ENCODE data around the gene SMG6. TPM values are rescaled to one million over a fixed set of nuclear protein-coding genes. Genes with fewer than 3 reads are reported as not detected.

SMG6 gene
- polyA plus RNA-seq, 1 of the 3 experiments (the other 2 are of a cell fraction): 15.7 TPM

DNA sequence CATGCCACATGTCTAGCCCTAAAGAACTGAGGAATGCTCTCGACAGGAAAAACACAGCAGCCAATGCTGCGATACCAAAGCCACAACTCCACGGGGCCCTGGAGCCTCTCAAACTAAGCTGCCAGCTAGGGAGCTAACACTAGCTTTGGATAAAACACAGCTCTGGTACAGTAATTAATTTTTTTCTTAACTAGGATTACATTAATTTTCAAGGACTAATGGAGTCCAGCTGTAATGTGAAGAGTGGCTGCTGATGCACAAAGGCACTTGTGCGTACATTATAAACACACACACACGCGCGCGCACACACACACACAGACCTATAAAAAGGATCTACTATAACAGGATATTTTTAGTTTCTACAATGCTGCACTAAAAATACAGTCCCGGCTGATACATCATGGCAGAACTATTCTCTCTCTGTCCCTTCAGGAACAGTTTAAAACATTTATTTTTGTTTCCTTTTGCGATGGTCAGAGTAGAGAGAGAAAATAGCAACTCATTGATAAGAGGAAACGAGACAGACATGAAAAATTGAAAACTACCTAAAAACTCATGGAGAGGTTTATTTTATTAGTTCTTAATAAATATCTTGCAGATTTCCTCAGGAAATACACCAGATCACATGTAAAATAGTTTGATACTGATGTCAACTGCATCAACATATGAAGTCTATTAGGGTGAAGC lies 88.5 kb downstream of the SMG6 start:
- peak overlapping the region; percentile 67; the same call in 1 of the 2 replicates for H3K9ac ChIP-seq
- H3K27ac ChIP-seq (ENCODE audit: low read depth in 2 of 2, low read length in 1 of 2): peak overlapping the region; percentile 97 to 99
- H4K20me1 ChIP-seq (ENCODE audit: insufficient read depth): no peaks in the 10 kb centered on the region
- TF ChIP-seq MEF2A (IDR thresholded peaks at IDR 0.05; ENCODE audit: borderline replicate concordance, low read depth) (peak; percentile 90), YY1 (IDR thresholded peaks at IDR 0.05; ENCODE audit: low read depth) (no peak), GATA2 (CRISPR knock-in tag; IDR thresholded peaks at IDR 0.05) (no peak), NRF1 (IDR thresholded peaks at IDR 0.05; ENCODE audit: low read depth, low read length) (no peak), JUND (IDR thresholded peaks at IDR 0.05) (0 out of 2 replicates have a peak, but pooled peaks have one; percentile 30), TCF12 (IDR thresholded peaks at IDR 0.05) (peak; percentile 89), GABPA (IDR thresholded peaks at IDR 0.05; ENCODE audit: low read depth) (no peak)
- peaks cover 48% of the 10 kb centered on the region for H3F3A ChIP-seq (replicated peaks; ENCODE audit: insufficient read depth)
- no peaks in the 10 kb centered on the region for H3K9me3 ChIP-seq
- H3K27me3 ChIP-seq (ENCODE audit: insufficient read depth): no peaks in the 10 kb centered on the region
- no peaks in the 10 kb centered on the region for H3K9me2 ChIP-seq
- peaks cover 41% of the 10 kb centered on the region; the same call in 1 of the 2 replicates for H3K79me2 ChIP-seq (ENCODE audit: insufficient read depth)
- H3K4me2 ChIP-seq: peak overlapping the region; percentile 75
- WGBS (ENCODE audit: low lambda C conversion rate): 38% methylated on average over 11 of the region's 11 CpGs
- no peak overlapping the region for H2AFZ ChIP-seq (ENCODE audit: low read depth)
- ChIA-PET CTCF (interaction anchor here (0.9 to 2.6 kb wide), 3 partner anchors 30 to 161 kb away, joined by 3 to 14 read pairs (median 6); no protein-coding TSS in a partner anchor), POLR2A (no interaction called here)
- DNase-seq: peak; percentile 43
- H3K36me3 ChIP-seq (replicated peaks in 1 of 2; ENCODE audit: control insufficient read depth in 1 of 2, insufficient read depth in 2 of 2, low read length in 1 of 2): peaks cover 0 to 6% of the 10 kb centered on the region in 2 experiments
- H3K4me3 ChIP-seq (ENCODE audit: low read depth in 2 of 2, low read length in 1 of 2): peak overlapping the region; percentile 33 to 48
- peaks cover 38 to 41% of the 10 kb centered on the region in 2 experiments for H3K4me1 ChIP-seq (ENCODE audit: control insufficient read depth in 1 of 2, insufficient read depth in 2 of 2, low read depth in 1 of 2, low read length in 1 of 2)

DNA sequence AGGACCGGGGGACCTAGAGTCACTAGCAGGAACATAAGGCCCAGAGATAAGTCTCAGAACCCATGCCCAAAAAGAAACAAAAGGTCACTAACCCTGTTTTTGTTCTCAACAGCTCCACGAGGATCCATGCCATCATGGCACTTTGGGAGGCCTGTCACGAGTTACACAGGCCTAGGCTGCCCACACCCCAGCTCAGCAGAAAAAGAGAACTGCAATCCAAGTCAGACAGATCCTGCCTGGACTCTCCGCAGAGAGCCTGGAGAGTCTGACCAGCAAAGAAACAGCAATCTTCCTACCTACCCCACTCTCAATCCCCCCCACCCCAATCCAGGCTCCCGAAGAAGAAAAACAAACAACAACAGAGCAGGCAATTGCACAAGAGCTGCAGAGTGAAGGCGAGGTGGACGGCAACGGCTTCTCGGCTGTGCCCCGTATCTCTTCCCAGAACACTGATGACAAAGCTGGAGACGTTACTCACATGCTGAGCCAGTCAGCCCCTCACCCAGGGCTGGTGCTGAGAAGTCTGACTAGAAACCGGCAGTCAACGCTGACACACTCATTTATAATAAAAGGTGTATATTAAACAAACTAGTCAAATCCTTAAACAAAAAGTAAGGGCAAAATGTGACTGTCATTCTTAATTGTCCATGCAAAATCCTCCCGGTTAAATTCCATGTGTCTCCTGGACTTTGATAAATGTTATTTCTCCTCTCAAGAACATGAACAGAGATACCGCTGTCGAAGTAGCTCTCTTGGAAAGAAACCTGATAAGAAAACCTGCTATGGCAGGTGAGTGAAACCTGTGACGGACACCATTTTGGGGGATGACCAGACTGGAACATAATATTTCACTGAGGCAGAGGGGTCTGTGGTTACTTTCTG lies 89.3 kb downstream of the SMG6 start:
- 43% methylated on average over 17 of the region's 17 CpGs for WGBS (ENCODE audit: low lambda C conversion rate)
- ChIA-PET CTCF (interaction anchor here (0.6 to 2.6 kb wide), 8 partner anchors 9 to 160 kb away, joined by 3 to 14 read pairs (median 5); no protein-coding TSS in a partner anchor), POLR2A (no interaction called here)
- DNase-seq: no peak
- peak overlapping the region; percentile 2 to 48; a peak in 2 of 4 replicates for H3K4me3 ChIP-seq (ENCODE audit: low read depth in 2 of 2, low read length in 1 of 2)
- H3K79me2 ChIP-seq (ENCODE audit: insufficient read depth): peaks cover 41% of the 10 kb centered on the region; the same call in 1 of the 2 replicates
- peak overlapping the region; percentile 97 to 99 for H3K27ac ChIP-seq (ENCODE audit: low read depth in 2 of 2, low read length in 1 of 2)
- H3K9me3 ChIP-seq: no peaks in the 10 kb centered on the region
- H3K27me3 ChIP-seq (ENCODE audit: insufficient read depth): no peaks in the 10 kb centered on the region
- peak overlapping the region; percentile 67 for H3K9ac ChIP-seq
- peaks cover 48% of the 10 kb centered on the region for H3F3A ChIP-seq (replicated peaks; ENCODE audit: insufficient read depth)
- H3K36me3 ChIP-seq (replicated peaks in 1 of 2; ENCODE audit: control insufficient read depth in 1 of 2, insufficient read depth in 2 of 2, low read length in 1 of 2): peaks cover 0 to 9% of the 10 kb centered on the region in 2 experiments
- no peak overlapping the region for H2AFZ ChIP-seq (ENCODE audit: low read depth)
- H3K4me1 ChIP-seq (ENCODE audit: control insufficient read depth in 1 of 2, insufficient read depth in 2 of 2, low read depth in 1 of 2, low read length in 1 of 2): peaks cover 38 to 41% of the 10 kb centered on the region in 2 experiments
- no peaks in the 10 kb centered on the region for H4K20me1 ChIP-seq (ENCODE audit: insufficient read depth)
- no peaks in the 10 kb centered on the region for H3K9me2 ChIP-seq
- peak overlapping the region; percentile 75 for H3K4me2 ChIP-seq
- TF ChIP-seq, protein P1, sequence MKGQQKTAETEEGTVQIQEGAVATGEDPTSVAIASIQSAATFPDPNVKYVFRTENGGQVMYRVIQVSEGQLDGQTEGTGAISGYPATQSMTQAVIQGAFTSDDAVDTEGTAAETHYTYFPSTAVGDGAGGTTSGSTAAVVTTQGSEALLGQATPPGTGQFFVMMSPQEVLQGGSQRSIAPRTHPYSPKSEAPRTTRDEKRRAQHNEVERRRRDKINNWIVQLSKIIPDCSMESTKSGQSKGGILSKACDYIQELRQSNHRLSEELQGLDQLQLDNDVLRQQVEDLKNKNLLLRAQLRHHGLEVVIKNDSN (IDR thresholded peaks at IDR 0.05; ENCODE audit: borderline replicate concordance, low read depth): no peak
- no peak for TF ChIP-seq CHD2 (IDR thresholded peaks at IDR 0.05; ENCODE audit: low read length, partially characterized antibody)
- TF ChIP-seq JUND (IDR thresholded peaks at IDR 0.05): peak; percentile 31; the same call in 1 of the 2 replicates
- peak; percentile 40; the same call in 1 of the 2 replicates for TF ChIP-seq FOSL2 (IDR thresholded peaks at IDR 0.05; ENCODE audit: borderline replicate concordance, low read depth)
- TF ChIP-seq POLR2AphosphoS5 (IDR thresholded peaks at IDR 0.05; ENCODE audit: low read depth, low read length): no peak
- TF ChIP-seq NRF1 (IDR thresholded peaks at IDR 0.05; ENCODE audit: low read depth, low read length): no peak
- TF ChIP-seq, protein P2, sequence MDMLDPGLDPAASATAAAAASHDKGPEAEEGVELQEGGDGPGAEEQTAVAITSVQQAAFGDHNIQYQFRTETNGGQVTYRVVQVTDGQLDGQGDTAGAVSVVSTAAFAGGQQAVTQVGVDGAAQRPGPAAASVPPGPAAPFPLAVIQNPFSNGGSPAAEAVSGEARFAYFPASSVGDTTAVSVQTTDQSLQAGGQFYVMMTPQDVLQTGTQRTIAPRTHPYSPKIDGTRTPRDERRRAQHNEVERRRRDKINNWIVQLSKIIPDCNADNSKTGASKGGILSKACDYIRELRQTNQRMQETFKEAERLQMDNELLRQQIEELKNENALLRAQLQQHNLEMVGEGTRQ (IDR thresholded peaks at IDR 0.05; ENCODE audit: borderline replicate concordance, low read depth, low read length): no peak
- no peak for TF ChIP-seq TAF1 (IDR thresholded peaks at IDR 0.05; ENCODE audit: borderline replicate concordance, low read depth, low read length)
- TF ChIP-seq MEF2A (IDR thresholded peaks at IDR 0.05; ENCODE audit: borderline replicate concordance, low read depth): no peak
- no peak; the same call in 1 of the 2 replicates for TF ChIP-seq TCF12 (IDR thresholded peaks at IDR 0.05)
- no peak for TF ChIP-seq RCOR1 (IDR thresholded peaks at IDR 0.05; ENCODE audit: low read length)
- no peak for TF ChIP-seq GABPA (IDR thresholded peaks at IDR 0.05; ENCODE audit: low read depth)
- TF ChIP-seq EP300 (IDR thresholded peaks at IDR 0.05; ENCODE audit: borderline replicate concordance in 1 of 2, low read depth in 1 of 2, low read length in 1 of 2): 0 out of 4 replicates have a peak, but pooled peaks of 1 of the 2 experiments have one; percentile 9
- TF ChIP-seq, protein P3, sequence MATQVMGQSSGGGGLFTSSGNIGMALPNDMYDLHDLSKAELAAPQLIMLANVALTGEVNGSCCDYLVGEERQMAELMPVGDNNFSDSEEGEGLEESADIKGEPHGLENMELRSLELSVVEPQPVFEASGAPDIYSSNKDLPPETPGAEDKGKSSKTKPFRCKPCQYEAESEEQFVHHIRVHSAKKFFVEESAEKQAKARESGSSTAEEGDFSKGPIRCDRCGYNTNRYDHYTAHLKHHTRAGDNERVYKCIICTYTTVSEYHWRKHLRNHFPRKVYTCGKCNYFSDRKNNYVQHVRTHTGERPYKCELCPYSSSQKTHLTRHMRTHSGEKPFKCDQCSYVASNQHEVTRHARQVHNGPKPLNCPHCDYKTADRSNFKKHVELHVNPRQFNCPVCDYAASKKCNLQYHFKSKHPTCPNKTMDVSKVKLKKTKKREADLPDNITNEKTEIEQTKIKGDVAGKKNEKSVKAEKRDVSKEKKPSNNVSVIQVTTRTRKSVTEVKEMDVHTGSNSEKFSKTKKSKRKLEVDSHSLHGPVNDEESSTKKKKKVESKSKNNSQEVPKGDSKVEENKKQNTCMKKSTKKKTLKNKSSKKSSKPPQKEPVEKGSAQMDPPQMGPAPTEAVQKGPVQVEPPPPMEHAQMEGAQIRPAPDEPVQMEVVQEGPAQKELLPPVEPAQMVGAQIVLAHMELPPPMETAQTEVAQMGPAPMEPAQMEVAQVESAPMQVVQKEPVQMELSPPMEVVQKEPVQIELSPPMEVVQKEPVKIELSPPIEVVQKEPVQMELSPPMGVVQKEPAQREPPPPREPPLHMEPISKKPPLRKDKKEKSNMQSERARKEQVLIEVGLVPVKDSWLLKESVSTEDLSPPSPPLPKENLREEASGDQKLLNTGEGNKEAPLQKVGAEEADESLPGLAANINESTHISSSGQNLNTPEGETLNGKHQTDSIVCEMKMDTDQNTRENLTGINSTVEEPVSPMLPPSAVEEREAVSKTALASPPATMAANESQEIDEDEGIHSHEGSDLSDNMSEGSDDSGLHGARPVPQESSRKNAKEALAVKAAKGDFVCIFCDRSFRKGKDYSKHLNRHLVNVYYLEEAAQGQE (IDR thresholded peaks at IDR 0.05; ENCODE audit: low read depth, low read length): no peak
